Pulmonary artery endothelial cell (primary cell): ENCODE measurements around the gene RELA. TPM values are rescaled to one million over a fixed set of nuclear protein-coding genes. Genes with fewer than 3 reads are reported as not detected.
"Not testable (repeated sequence)": the region's sequence is repeated elsewhere in the genome, so short reads cannot be mapped to it uniquely, and the experiment has no call there.

Experiments used
- DNase-seq: peaks from one replicate; pipeline ENCODE4 v3.0.0-alpha.2; 2011; ENCODE audit warnings: low read depth, low spot score
- total RNA-seq: library from RNA; depleted of rRNA; stranded (reverse); fragments of >200 nt; gene quantifications from 2 replicates; pipeline ENCODE4 v1.2.3, GENCODE V29; 2014

Gene RELA
- total RNA-seq, 1 donor from 2014 or later: 20.0 TPM

- DNase-seq: no peak
Measured at GRCh38 chr11:65649656-65650546, 12.8 kb downstream of the RELA start.

GRCh38 chr11:65648997-65649493 lies 13.7 kb downstream of the RELA start:
- DNase-seq: no peak

- DNase-seq: no peak
Measured at GRCh38 chr11:65646958-65647701, 15.6 kb downstream of the RELA start.

- no peak for DNase-seq
Measured at GRCh38 chr11:65646288-65646957, 16.3 kb downstream of the RELA start.

- no peak for DNase-seq
Measured at GRCh38 chr11:65645710-65646109, 17.0 kb downstream of the RELA start.

GRCh38 chr11:65644837-65645236 lies 17.9 kb downstream of the RELA start:
- no peak for DNase-seq

- DNase-seq: no peak
Measured at GRCh38 chr11:65643971-65644370, 18.7 kb downstream of the RELA start.

- no peak for DNase-seq
Measured at GRCh38 chr11:65642014-65642671, 20.6 kb downstream of the RELA start.

- DNase-seq: no peak
Measured at GRCh38 chr11:65641297-65642013, 21.3 kb downstream of the RELA start.

GRCh38 chr11:65640483-65641296 lies 22.0 kb downstream of the RELA start:
- no peak for DNase-seq

- DNase-seq: no peak
Measured at GRCh38 chr11:65639623-65640482, 22.9 kb downstream of the RELA start.

GRCh38 chr11:65639228-65639597 lies 23.5 kb downstream of the RELA start:
- not testable (repeated sequence) for DNase-seq

GRCh38 chr11:65637794-65638419 lies 24.8 kb downstream of the RELA start, which contains the start of gene SIPA1:
TSS of gene SIPA1 (plus strand) at chr11:65638101. CDS start at chr11:65640922, 2,821 bp downstream.
- DNase-seq: peak; percentile 87

GRCh38 chr11:65637032-65637557 lies 25.6 kb downstream of the RELA start:
- DNase-seq: no peak

GRCh38 chr11:65636108-65637031 lies 26.3 kb downstream of the RELA start:
- DNase-seq: no peak

- DNase-seq: no peak
Measured at GRCh38 chr11:65634905-65635731, 27.6 kb downstream of the RELA start.
